Cardiac fibroblast (primary cell): ENCODE measurements around the gene NEB.
"Not testable (repeated sequence)": the region's sequence is repeated elsewhere in the genome, so short reads cannot be mapped to it uniquely, and the experiment has no call there.

Source experiments
- DNase-seq, 2 donors: peaks; one replicate each; pipeline versions ENCODE4 v3.0.0 to v3.0.0-alpha.2; 2010; ENCODE audit warnings: low read depth in 2 of 2
- H3K4me3 ChIP-seq, 2 donors: replicated peaks in 1 of 2; 1 replicate in 1 of 2; 2 replicates in 1 of 2; pipeline ENCODE4 v1.5.1; 2011; ENCODE audit warnings: low read depth in 2 of 2, low read length in 2 of 2, mild to moderate bottlenecking in 2 of 2, moderate library complexity in 1 of 2
- TF ChIP-seq, protein P1 (sequence below): IDR thresholded peaks from one replicate; pipeline ENCODE4 v1.5.1; 2011; ENCODE audit warnings: low read depth, mild to moderate bottlenecking, low read length, inconsistent platforms

The NEB gene

DNA sequence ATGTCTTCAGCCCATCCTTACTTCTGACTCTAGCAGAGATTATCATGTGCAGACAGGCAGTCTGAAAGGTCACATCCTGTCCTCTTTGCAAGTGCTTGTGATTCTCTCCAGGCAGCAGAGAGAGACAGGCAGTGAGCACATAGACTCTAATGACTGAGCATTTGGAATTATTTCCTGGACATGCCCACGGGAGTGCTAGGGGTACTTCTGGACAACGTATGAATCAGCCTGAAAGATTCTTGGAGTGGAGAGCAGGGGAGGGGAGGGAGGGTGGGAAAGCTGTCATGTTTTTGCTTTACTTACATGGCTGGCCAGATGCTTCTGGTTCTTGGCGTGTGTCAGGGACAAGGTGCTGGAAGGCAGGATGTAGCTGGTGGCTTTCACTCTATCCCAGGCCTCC is 174.0 kb downstream of the NEB start:
- no peak overlapping the region for H3K4me3 ChIP-seq
- peak; percentile 25 to 39 for DNase-seq
- TF ChIP-seq, protein P1, sequence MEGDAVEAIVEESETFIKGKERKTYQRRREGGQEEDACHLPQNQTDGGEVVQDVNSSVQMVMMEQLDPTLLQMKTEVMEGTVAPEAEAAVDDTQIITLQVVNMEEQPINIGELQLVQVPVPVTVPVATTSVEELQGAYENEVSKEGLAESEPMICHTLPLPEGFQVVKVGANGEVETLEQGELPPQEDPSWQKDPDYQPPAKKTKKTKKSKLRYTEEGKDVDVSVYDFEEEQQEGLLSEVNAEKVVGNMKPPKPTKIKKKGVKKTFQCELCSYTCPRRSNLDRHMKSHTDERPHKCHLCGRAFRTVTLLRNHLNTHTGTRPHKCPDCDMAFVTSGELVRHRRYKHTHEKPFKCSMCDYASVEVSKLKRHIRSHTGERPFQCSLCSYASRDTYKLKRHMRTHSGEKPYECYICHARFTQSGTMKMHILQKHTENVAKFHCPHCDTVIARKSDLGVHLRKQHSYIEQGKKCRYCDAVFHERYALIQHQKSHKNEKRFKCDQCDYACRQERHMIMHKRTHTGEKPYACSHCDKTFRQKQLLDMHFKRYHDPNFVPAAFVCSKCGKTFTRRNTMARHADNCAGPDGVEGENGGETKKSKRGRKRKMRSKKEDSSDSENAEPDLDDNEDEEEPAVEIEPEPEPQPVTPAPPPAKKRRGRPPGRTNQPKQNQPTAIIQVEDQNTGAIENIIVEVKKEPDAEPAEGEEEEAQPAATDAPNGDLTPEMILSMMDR, result no peak

DNA sequence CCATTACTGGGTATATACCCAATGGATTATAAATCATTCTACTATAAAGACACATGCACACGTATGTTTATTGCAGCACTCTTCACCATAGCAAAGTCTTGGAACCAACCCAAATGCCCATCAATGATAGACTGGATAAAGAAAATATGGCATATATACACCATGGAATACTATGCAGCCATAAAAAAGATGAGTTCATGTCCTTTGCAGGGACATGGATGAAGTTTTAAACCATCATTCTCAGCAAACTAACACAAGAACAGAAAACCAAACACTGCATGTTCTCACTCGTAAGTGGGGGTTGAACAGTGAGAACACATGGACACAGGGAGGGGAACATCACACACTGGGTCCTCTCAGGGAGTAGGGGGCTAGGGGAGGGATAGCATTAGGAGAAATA is 174.8 kb downstream of the NEB start:
- not testable (repeated sequence) for DNase-seq, H3K4me3 ChIP-seq

DNA sequence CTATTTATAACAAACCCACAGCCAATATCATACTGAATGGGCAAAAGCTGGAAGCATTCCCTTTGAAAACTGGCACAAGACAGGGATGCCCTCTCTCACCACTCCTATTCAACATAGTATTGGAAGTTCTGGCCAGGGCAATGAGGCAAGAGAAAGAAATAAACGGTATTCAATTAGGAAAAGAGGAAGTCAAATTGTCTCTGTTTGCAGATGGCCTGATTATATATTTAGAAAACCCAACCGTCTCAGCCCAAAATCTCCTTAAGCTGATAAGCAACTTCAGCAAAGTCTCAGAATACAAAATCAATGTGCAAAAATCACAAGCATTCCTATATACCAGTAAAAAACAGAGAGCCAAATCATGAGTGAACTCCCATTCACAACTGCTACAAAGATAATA is 176.4 kb downstream of the NEB start:
- DNase-seq, H3K4me3 ChIP-seq: not testable (repeated sequence)

DNA sequence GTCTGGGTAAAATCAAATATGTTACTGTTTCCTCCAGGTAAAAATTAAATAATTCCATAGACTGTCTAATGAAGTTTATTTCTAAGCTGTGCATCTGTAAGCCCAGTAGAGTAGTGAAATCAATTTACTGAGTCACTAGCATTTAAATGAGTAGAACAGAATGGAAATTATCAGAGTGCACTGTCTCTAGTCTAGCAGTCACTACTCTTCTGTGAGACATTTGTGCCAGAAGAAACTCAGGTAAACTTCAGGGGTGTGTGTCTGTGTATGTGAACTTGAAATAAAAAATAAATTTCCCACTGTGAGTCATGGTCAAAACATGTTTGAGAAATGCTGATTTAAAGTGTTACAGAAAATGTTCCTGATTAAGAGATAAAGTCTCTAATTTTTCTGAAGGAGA is 178.2 kb downstream of the NEB start:
- no peak overlapping the region for H3K4me3 ChIP-seq
- no peak for DNase-seq

DNA sequence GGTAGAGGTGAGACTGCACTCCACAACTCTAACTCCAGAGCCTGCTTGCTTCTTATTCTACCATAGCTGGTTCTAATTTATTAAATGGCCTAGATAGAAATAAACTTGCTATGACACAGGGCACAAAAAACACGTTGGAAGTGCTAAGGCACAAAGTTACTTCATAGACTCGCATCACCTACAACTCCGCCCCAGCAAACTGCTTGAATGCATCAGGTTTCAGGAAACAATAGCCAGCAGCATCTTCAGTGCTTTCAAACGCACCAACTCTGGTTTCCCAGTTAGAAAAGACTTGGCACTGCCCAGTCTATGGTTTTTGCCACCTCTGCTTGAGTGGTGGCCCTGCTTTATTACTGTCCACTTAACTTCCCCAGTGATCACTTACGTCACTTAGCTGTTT is 182.0 kb downstream of the NEB start:
- DNase-seq, result no peak
- TF ChIP-seq, protein P1, result no peak
- no peak overlapping the region for H3K4me3 ChIP-seq

More for the DNA sequence above, 178.2 kb downstream of the NEB start:
- TF ChIP-seq, protein P1, result no peak

DNA sequence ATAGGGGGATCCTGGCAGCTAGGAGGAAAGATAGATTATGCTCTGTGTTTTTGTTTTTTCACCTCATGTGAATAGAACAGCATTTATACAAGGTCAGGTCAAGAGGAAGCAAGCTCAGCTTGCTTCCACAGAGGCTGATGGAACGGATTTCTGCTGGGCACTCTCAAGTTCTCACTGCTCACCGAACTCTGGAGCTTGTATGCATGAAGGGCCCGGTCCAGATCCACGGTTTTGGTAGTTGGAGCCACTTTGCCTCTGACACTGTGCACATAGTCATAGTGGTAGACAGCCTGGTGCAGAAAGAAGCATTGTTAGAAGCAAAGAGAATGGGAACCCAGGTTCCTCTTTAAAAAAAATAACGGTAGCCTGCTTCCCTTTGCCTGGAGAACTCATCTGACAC is 182.7 kb downstream of the NEB start:
- no peak overlapping the region for H3K4me3 ChIP-seq
- no peak for DNase-seq
- TF ChIP-seq, protein P1, result no peak

DNA sequence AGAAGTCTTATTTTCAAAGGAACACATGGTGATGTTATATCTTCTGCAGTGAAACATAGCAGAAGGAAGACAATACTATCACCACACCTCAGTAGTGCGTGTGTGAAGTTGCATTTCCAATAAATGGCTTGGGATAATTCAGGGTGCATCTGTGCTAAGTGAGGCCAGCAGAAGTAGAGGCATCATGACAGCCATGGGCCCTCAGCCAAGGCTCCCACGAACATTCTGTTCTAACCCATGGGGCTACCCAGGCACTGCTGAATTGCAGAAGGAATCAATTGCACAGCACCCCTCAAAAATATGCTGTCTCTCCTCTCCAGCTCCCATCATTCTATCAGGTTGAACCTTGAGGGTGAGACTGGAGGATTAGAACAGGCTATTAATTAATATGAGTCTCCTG is 185.1 kb downstream of the NEB start:
- DNase-seq, result no peak
- H3K4me3 ChIP-seq, result no peak overlapping the region
- TF ChIP-seq, protein P1, result no peak

DNA sequence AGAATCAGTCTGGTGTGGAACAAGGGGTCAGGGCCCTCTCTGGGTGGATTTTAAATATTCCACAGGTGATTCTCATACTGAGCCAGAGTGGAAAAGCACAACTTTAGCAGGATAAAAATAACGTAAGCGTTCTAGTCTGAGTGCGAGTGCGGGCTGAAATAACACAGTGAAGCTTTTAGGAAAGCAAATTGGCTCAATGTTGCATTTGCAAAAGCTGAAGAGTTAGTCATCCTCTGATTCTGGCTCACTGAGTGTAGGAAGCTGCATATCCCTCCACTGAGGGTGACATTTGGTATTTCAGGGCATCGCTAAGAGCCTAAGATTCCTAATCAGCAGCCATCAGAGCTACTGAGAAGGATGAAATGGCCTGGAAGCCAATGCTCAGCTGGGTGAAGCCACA is 189.8 kb downstream of the NEB start:
- no peak for DNase-seq
- TF ChIP-seq, protein P1, result no peak

More for the DNA sequence above, 189.8 kb downstream of the NEB start:
- no peak overlapping the region for H3K4me3 ChIP-seq
